T-helper 1 cell treated with Interleukin-12 subunit alpha and Interleukin-12 subunit beta and Interleukin-4 antibody, amounts not matched to agents 30 μg/mL and 1 μg/mL, for 36 hours (primary cell): Measurements from ENCODE around the gene GAB2.
"Not testable (repeated sequence)": the region's sequence is repeated elsewhere in the genome, so short reads cannot be mapped to it uniquely, and the experiment has no call there.

ENCODE experiments used
- H3K27ac Mint-ChIP-seq: one replicate; pipeline ENCODE4 v1.8.0; 2021; ENCODE audit warnings: mild to moderate bottlenecking, mixed read lengths
- H3K27me3 Mint-ChIP-seq: one replicate; pipeline ENCODE4 v1.8.0; 2021; ENCODE audit warnings: low read depth, mixed read lengths
- H3K36me3 Mint-ChIP-seq: one replicate; pipeline ENCODE4 v1.8.0; 2021; ENCODE audit warnings: low read depth, mixed read lengths
- H3K4me1 Mint-ChIP-seq: one replicate; pipeline ENCODE4 v1.8.0; 2021; ENCODE audit warnings: low read depth, mixed read lengths
- H3K4me3 Mint-ChIP-seq: one replicate; pipeline ENCODE4 v1.8.0; 2021; ENCODE audit warnings: mild to moderate bottlenecking, moderate library complexity, mixed read lengths
- H3K9me3 Mint-ChIP-seq: one replicate; pipeline ENCODE4 v1.8.0; 2021; ENCODE audit warnings: mixed read lengths

The GAB2 gene

GRCh38 chr11:78255919-78256318 lies 161.7 kb downstream of the GAB2 start:
- no peak overlapping the region for H3K4me3 Mint-ChIP-seq
- H3K27me3 Mint-ChIP-seq, result no peaks in the 10 kb centered on the region
- no peak overlapping the region for H3K27ac Mint-ChIP-seq
- H3K36me3 Mint-ChIP-seq, result peaks cover 13% of the 10 kb centered on the region
- peaks cover 8% of the 10 kb centered on the region for H3K4me1 Mint-ChIP-seq
- no peaks in the 10 kb centered on the region for H3K9me3 Mint-ChIP-seq

GRCh38 chr11:78254268-78254667 lies 163.4 kb downstream of the GAB2 start:
- no peak overlapping the region for H3K4me3 Mint-ChIP-seq
- H3K27me3 Mint-ChIP-seq, result no peaks in the 10 kb centered on the region
- no peak overlapping the region for H3K27ac Mint-ChIP-seq
- H3K4me1 Mint-ChIP-seq, result peaks cover 10% of the 10 kb centered on the region
- H3K36me3 Mint-ChIP-seq, result peaks cover 20% of the 10 kb centered on the region
- H3K9me3 Mint-ChIP-seq, result no peaks in the 10 kb centered on the region

- no peak overlapping the region for H3K4me3 Mint-ChIP-seq
- no peak overlapping the region for H3K27ac Mint-ChIP-seq
- no peaks in the 10 kb centered on the region for H3K27me3 Mint-ChIP-seq
- no peaks in the 10 kb centered on the region for H3K9me3 Mint-ChIP-seq
- peaks cover 19% of the 10 kb centered on the region for H3K36me3 Mint-ChIP-seq
- H3K4me1 Mint-ChIP-seq, result peaks cover 11% of the 10 kb centered on the region
These were observed 163.8 kb downstream of the GAB2 start for GRCh38 chr11:78253797-78254196.

- no peak overlapping the region for H3K27ac Mint-ChIP-seq
- H3K27me3 Mint-ChIP-seq, result no peaks in the 10 kb centered on the region
- H3K36me3 Mint-ChIP-seq, result peaks cover 38% of the 10 kb centered on the region
- H3K9me3 Mint-ChIP-seq, result no peaks in the 10 kb centered on the region
- H3K4me1 Mint-ChIP-seq, result peaks cover 13% of the 10 kb centered on the region
- H3K4me3 Mint-ChIP-seq, result no peak overlapping the region
These were observed 166.4 kb downstream of the GAB2 start for GRCh38 chr11:78251083-78251775.

GRCh38 chr11:78250099-78250498 lies 167.5 kb downstream of the GAB2 start:
- Mint-ChIP-seq H3K4me1 (peaks cover 13% of the 10 kb centered on the region), H3K9me3 (no peaks in the 10 kb centered on the region), H3K36me3 (peaks cover 40% of the 10 kb centered on the region), H3K27ac (no peak overlapping the region), H3K4me3 (no peak overlapping the region), H3K27me3 (no peaks in the 10 kb centered on the region)

- Mint-ChIP-seq H3K27me3 (no peaks in the 10 kb centered on the region), H3K36me3 (peaks cover 46% of the 10 kb centered on the region), H3K4me1 (peaks cover 22% of the 10 kb centered on the region), H3K4me3 (no peak overlapping the region), H3K9me3 (peaks cover 7% of the 10 kb centered on the region), H3K27ac (no peak overlapping the region)
These were observed 168.7 kb downstream of the GAB2 start for GRCh38 chr11:78248903-78249302.

GRCh38 chr11:78248191-78248590 lies 169.4 kb downstream of the GAB2 start:
- H3K36me3 Mint-ChIP-seq, result peaks cover 47% of the 10 kb centered on the region
- H3K9me3 Mint-ChIP-seq, result peaks cover 7% of the 10 kb centered on the region
- H3K27me3 Mint-ChIP-seq, result no peaks in the 10 kb centered on the region
- peaks cover 21% of the 10 kb centered on the region for H3K4me1 Mint-ChIP-seq
- no peak overlapping the region for H3K27ac Mint-ChIP-seq
- H3K4me3 Mint-ChIP-seq, result no peak overlapping the region

GRCh38 chr11:78244546-78245255 lies 172.9 kb downstream of the GAB2 start:
- peaks cover 17% of the 10 kb centered on the region for H3K4me1 Mint-ChIP-seq
- H3K9me3 Mint-ChIP-seq, result peaks cover 28% of the 10 kb centered on the region
- peaks cover 66% of the 10 kb centered on the region for H3K36me3 Mint-ChIP-seq
- H3K27me3 Mint-ChIP-seq, result no peaks in the 10 kb centered on the region
- H3K27ac Mint-ChIP-seq, result no peak overlapping the region
- H3K4me3 Mint-ChIP-seq, result no peak overlapping the region

- Mint-ChIP-seq H3K9me3 (peaks cover 33% of the 10 kb centered on the region), H3K27ac (no peak overlapping the region), H3K27me3 (no peaks in the 10 kb centered on the region), H3K4me1 (peaks cover 17% of the 10 kb centered on the region), H3K36me3 (peaks cover 70% of the 10 kb centered on the region), H3K4me3 (no peak overlapping the region)
These were observed 173.5 kb downstream of the GAB2 start for GRCh38 chr11:78244080-78244479.

GRCh38 chr11:78241475-78241874 lies 176.1 kb downstream of the GAB2 start:
- peaks cover 67% of the 10 kb centered on the region for H3K36me3 Mint-ChIP-seq
- no peaks in the 10 kb centered on the region for H3K27me3 Mint-ChIP-seq
- no peak overlapping the region for H3K4me3 Mint-ChIP-seq
- H3K9me3 Mint-ChIP-seq, result peaks cover 47% of the 10 kb centered on the region
- H3K27ac Mint-ChIP-seq, result no peak overlapping the region
- H3K4me1 Mint-ChIP-seq, result peaks cover 21% of the 10 kb centered on the region

GRCh38 chr11:78239781-78240180 lies 177.8 kb downstream of the GAB2 start:
- Mint-ChIP-seq H3K4me3 (no peak overlapping the region), H3K4me1 (peaks cover 18% of the 10 kb centered on the region), H3K27ac (no peak overlapping the region), H3K27me3 (no peaks in the 10 kb centered on the region), H3K36me3 (peaks cover 70% of the 10 kb centered on the region), H3K9me3 (peaks cover 49% of the 10 kb centered on the region)

GRCh38 chr11:78237293-78238046 lies 180.2 kb downstream of the GAB2 start:
- Mint-ChIP-seq H3K36me3 (peaks cover 70% of the 10 kb centered on the region), H3K27ac (no peak overlapping the region), H3K9me3 (peaks cover 40% of the 10 kb centered on the region), H3K4me1 (peaks cover 11% of the 10 kb centered on the region), H3K27me3 (no peaks in the 10 kb centered on the region), H3K4me3 (no peak overlapping the region)

- Mint-ChIP-seq H3K36me3 (peaks cover 69% of the 10 kb centered on the region), H3K27ac (no peak overlapping the region)
These were observed 183.6 kb downstream of the GAB2 start for GRCh38 chr11:78234006-78234405.

GRCh38 chr11:78233046-78233445 lies 184.6 kb downstream of the GAB2 start:
- peaks cover 67% of the 10 kb centered on the region for H3K36me3 Mint-ChIP-seq
- not testable (repeated sequence) for H3K27me3 Mint-ChIP-seq, H3K27ac Mint-ChIP-seq, H3K4me3 Mint-ChIP-seq
- peaks cover 31% of the 10 kb centered on the region for H3K4me1 Mint-ChIP-seq
- peaks cover 16% of the 10 kb centered on the region for H3K9me3 Mint-ChIP-seq

More at GRCh38 chr11:78234006-78234405, 183.6 kb downstream of the GAB2 start:
- peaks cover 16% of the 10 kb centered on the region for H3K9me3 Mint-ChIP-seq
- no peaks in the 10 kb centered on the region for H3K27me3 Mint-ChIP-seq
- H3K4me3 Mint-ChIP-seq, result no peak overlapping the region
- peaks cover 24% of the 10 kb centered on the region for H3K4me1 Mint-ChIP-seq
